Measurements from ENCODE around the gene PLS1. TPM values are rescaled to one million over a fixed set of nuclear protein-coding genes. Genes with fewer than 3 reads are reported as not detected.

PLS1 gene, protein sequence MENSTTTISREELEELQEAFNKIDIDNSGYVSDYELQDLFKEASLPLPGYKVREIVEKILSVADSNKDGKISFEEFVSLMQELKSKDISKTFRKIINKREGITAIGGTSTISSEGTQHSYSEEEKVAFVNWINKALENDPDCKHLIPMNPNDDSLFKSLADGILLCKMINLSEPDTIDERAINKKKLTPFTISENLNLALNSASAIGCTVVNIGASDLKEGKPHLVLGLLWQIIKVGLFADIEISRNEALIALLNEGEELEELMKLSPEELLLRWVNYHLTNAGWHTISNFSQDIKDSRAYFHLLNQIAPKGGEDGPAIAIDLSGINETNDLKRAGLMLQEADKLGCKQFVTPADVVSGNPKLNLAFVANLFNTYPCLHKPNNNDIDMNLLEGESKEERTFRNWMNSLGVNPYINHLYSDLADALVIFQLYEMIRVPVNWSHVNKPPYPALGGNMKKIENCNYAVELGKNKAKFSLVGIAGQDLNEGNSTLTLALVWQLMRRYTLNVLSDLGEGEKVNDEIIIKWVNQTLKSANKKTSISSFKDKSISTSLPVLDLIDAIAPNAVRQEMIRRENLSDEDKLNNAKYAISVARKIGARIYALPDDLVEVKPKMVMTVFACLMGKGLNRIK
- 0.22 and 2.1 TPM in 2 replicates for total RNA-seq

DNA sequence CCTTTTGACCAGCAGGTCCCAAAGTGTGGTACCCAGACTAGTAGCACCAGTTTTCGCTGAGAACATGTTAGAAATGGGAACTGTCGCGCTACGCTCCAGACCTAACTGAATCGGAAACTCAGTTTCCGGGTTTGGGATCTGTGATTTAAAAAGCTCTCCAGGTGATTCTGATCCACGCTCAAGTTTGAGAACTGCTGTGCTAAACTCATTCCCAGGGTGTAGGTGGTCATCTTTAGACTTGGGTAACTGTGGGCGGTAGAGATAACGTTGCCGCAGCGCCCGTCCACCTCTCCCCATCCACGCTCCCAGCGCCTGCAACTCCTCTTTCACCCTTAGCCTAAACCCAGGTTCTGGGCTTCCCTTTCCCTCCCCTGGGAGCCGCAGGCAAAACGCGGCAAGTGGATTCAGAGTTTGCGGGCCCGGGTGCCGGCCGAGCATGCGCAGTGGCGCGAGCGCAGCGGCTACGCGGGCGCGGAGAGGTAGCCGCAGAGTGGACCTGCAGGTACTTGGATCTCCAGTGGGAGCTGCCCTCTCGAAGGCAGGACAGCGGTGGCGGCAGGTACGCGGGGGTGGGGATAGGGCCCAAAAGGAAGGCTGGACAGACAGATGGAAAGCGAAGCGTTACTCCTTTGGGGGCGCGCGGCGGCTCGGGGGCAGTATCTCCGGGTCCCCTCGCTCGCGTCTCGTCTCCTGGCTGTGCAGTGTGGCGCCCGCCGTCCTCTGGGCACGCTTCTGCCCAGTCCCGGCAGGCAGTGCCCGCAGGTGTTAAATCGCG is at the start of gene PLS1:
Gene PLS1 (plus strand): TSS at position 443 of the 775 bp plus-strand sequence. CDS start 67,845 bp downstream, outside the sequence.

DNA sequence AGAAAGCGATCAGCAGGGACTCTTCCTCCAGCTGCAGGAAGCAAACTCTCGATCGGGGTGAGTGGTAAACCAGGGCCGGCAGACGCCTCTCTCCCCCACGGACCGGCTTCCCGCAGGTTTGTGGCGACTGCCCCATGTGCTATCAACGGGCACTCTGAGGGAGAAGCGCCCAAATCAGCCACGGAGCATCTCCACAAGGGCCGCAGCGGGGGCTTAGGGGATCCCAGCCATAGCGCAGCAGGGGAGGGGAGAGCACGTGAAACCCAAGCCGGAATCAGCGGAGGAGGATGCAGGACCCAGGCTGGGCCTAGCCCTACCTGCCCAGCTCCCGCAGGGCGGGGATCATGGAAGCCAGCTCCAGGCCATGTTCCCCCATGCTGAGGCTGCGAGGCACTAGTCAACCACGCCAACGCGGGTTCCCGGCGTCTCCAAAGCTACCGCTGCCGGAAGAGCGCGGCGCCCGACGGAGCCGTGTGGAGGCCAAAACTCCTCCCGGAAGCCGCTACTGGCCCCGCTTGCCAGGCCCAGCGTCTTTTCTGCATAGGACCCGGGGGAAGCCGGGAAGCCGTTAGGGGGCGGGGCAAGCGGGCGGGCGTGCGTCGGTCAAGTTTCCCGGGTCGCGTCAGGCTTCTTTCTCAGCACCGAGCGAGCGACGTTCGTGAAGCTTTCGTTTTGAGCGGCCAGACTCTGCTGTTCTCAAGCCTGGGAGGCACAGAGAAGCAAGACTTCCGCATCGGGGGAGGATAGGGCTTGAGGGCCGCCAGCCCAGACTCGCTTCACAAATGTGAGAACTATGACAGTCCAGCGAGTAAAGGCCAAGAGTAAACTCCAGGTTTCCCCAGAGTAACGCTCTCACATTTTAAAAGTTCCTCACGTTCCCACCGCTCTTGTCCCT is 17.6 kb upstream of the PLS1 start, which contains the start of gene ATR:
Gene ATR (minus strand): TSS at position 405 of the 895 bp plus-strand sequence. CDS start 29 bp downstream, at position 376.

DNA sequence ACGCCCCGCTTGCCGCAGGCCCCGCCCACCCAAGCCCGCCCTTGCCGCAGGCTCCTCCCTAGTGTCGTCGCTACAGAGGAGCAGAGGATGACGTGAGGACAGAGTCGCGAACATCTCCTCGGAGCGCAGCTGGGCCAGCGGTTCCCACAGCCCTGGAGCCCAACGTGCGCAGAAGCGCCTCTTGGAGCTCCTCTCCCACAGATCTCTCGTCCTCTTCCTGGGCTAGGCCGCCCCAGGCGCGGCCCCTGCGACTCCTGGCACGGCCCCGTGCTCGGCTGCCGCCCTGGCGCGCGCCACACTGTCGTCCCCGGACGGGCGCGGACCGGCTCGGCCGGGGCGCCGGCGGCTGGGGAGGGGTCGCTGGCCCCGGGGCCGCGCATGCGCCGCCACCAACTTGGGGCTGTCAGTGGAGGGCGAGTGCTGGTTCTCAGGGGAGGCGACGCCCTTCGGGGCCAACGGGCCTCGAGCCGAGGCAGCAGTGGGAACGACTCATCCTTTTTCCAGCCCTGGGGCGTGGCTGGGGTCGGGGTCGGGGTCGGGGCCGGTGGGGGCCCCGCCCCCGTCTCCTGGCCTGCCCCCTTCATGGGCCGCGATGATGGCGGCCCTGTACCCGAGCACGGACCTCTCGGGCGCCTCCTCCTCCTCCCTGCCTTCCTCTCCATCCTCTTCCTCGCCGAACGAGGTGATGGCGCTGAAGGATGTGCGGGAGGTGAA is 127.9 kb downstream of the PLS1 start, which contains the start of gene TRPC1:
Gene TRPC1 (plus strand): TSS at position 67 of the 714 bp plus-strand sequence. CDS start 526 bp downstream, at position 593.

Small RNA genes lying within 50 kb of the gene (small RNA-seq; reads per million reads assigned to genes)
- gene RNA5SP143 (ENCODE audit: low replicate concordance) = 1.8 reads per million, percentile 64 among the genes with 10 or more reads in this experiment

Other genes with a start within 250 kb of the PLS1 start
- 38.1 and 44.1 TPM in 2 replicates for gene XRN1, start 148.4 kb upstream of the PLS1 start, total RNA-seq
- 17.7 and 42.1 TPM in 2 replicates for gene ATR, start 17.7 kb upstream of the PLS1 start, total RNA-seq
- 12.5 and 27.2 TPM in 2 replicates for gene TRPC1, start 127.6 kb downstream of the PLS1 start, total RNA-seq